Bronchial smooth muscle cell (primary cell): ENCODE results near the gene FOXD4L4. TPM values are rescaled to one million over a fixed set of nuclear protein-coding genes. Genes with fewer than 3 reads are reported as not detected.

Experiments used
- total RNA-seq: library from RNA; depleted of rRNA; stranded (reverse); fragments of >200 nt; gene quantifications from 2 replicates; pipeline ENCODE4 v1.2.1, GENCODE V29; 2014

Gene FOXD4L4
- 0.17 and 0.32 TPM in 2 replicates for total RNA-seq

GRCh38 chr9:65737096-65737564, at the start of gene FOXD4L4:
Gene FOXD4L4, plus strand, starts transcription at chr9:65737146. Its CDS starts 0 bp downstream, at chr9:65737146.

Other genes starting within 250 kb of the FOXD4L4 start
- 32.9 and 44.8 TPM in 2 replicates for gene ZNG1E, start 61.2 kb upstream of the FOXD4L4 start, total RNA-seq